ENCODE data around the gene CIB4.

The CIB4 gene

GRCh38 chr2:26577442-26578112, 63.6 kb downstream of the CIB4 start:
- DNase-seq (ENCODE audit: low read depth in 1 of 2, low spot score in 1 of 2), result peak; percentile 70 to 78
- in situ Hi-C loops (cut with HindIII; ENCODE audit: low pct_unique_long_range_greater_than_20kb, low sequenced_read_pairs), result no loop called here
- no peak for TF ChIP-seq JUND (IDR thresholded peaks at IDR 0.05; ENCODE audit: low read depth)

DNA sequence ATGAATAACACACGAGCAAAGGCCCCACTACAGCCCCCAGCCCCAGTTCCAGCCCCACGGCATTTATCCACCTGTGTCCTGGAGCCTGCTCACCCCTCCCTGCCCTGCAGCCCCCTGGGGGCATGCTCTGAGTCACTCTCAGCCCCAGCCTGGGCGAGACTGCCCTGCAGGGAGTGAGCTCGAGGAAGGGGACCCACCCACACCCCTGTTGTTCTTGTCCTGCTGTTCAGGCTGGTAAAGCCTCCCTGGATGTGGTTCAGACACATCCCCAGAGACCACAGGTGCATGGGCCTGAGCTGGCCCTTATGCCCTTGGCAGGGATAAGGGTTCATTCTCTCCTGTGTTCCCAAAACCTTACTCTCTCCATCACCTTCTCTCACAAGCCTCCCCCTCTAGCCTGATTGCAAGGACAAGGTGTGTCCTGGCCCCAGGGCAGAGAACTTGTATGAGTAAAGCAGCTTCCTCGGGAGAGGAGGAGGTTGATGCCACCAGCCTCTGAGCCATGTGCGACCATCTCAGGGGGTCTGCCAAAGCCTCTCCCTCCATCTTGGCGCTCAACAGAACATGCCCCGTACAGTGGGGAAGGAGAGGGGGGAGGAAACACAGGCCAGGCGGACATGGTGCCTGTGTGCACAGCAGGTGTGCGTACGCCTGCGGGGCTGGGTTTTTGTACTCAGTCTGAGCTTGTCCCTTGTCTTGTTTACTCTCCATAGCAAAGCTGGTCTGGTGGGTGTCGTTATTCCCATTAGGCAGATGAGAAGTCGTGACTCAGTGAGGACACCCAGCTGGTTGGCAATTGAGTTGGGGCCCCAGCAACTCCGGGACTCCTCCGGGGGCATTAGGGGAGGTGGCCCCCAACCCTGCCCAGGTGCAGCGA, 64.4 kb downstream of the CIB4 start:
- no peak for TF ChIP-seq JUND (IDR thresholded peaks at IDR 0.05; ENCODE audit: low read depth)
- in situ Hi-C loops (cut with HindIII; ENCODE audit: low pct_unique_long_range_greater_than_20kb, low sequenced_read_pairs), result no loop called here
- DNase-seq (ENCODE audit: low read depth in 1 of 2, low spot score in 1 of 2), result peak in 1 of 2 experiments; percentile 54

- DNase-seq (ENCODE audit: low read depth in 1 of 2, low spot score in 1 of 2), result no peak
- in situ Hi-C loops (cut with HindIII; ENCODE audit: low pct_unique_long_range_greater_than_20kb, low sequenced_read_pairs), result no loop called here
- no peak for TF ChIP-seq JUND (IDR thresholded peaks at IDR 0.05; ENCODE audit: low read depth)
Observed at GRCh38 chr2:26575836-26576564, 65.2 kb downstream of the CIB4 start.

DNA sequence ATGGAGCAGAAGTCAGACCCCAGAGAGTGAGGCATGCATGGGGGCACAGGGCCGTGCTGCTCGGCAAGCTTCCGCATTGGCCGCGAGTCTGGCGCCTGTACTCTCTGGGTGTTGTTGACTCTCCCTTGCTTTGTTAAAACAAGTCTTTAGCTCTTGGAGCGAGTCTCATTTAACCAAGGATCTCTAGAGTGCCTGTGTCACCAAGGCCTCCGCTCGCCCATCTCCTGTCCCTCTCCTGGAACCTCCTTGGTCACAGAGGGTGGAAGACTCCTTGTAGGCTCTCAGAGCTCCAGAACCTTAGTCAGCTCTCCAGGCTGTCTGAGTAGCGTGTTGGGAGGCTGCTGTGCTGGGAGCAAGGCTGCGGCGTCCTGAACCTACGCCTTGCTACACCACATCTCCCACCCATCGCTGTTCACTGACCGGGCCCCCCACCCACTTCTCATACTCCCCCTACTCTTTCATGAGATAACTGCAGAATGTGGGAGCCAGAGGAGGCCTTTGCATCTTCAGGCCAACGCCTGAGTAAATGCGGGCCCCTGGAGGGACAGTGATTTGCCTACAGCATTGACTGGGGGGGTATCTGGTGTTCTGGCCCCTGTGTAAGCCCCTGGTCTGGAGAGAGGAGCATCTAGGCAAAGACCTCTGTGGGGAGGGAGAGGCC, 66.1 kb downstream of the CIB4 start:
- in situ Hi-C loops (cut with HindIII; ENCODE audit: low pct_unique_long_range_greater_than_20kb, low sequenced_read_pairs), result no loop called here
- no peak for DNase-seq (ENCODE audit: low read depth in 1 of 2, low spot score in 1 of 2)
- no peak for TF ChIP-seq JUND (IDR thresholded peaks at IDR 0.05; ENCODE audit: low read depth)

DNA sequence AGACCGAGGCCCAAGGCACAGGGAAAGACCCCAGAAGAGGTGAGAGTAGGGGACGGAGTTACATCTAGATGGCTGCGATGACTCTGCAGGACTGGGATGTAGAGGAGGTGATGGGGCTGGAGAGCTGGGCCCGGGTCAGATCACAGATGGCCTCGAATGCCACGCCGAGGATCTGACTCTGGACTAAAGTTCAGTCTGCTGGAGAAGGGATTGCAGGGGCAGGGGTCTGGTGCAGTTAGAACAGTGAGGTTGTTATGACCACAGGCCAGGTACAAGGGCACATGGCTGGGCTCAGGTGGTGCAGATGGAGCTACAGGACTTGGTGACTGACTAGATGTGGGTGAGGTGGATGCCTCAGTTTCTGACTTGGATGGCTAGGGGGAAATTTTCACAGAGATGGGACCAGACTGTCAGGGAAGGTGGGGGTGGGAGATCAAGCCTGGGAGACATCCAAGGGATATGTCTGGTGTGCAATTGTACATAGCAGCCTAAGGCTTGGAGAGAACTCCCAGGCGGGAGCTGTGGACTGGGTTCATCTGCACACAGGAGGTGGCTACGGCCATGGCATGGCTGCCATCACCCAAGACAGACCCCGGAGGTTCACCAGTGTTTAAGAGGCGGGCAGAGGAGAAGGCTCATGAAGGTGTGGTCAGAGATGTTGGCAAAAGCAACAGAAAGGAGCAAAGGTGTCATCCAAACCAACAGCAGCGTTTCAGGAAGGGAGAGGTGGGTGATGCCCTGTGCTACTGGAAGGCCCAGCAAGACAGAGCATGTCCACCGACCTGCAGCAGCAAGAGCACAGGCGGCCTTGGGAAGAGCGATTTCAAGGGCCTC, 66.9 kb downstream of the CIB4 start:
- no peak for DNase-seq (ENCODE audit: low read depth in 1 of 2, low spot score in 1 of 2)
- TF ChIP-seq JUND (IDR thresholded peaks at IDR 0.05; ENCODE audit: low read depth), result no peak
- in situ Hi-C loops (cut with HindIII; ENCODE audit: low pct_unique_long_range_greater_than_20kb, low sequenced_read_pairs), result no loop called here

- in situ Hi-C loops (cut with HindIII; ENCODE audit: low pct_unique_long_range_greater_than_20kb, low sequenced_read_pairs), result no loop called here
- DNase-seq (ENCODE audit: low read depth in 1 of 2, low spot score in 1 of 2), result no peak
- TF ChIP-seq JUND (IDR thresholded peaks at IDR 0.05; ENCODE audit: low read depth), result no peak
Observed at GRCh38 chr2:26573241-26573925, 67.8 kb downstream of the CIB4 start.

- no peak for DNase-seq (ENCODE audit: low read depth in 1 of 2, low spot score in 1 of 2)
- in situ Hi-C loops (cut with HindIII; ENCODE audit: low pct_unique_long_range_greater_than_20kb, low sequenced_read_pairs), result no loop called here
- TF ChIP-seq JUND (IDR thresholded peaks at IDR 0.05; ENCODE audit: low read depth), result no peak
Observed at GRCh38 chr2:26572591-26572990, 68.6 kb downstream of the CIB4 start.

DNA sequence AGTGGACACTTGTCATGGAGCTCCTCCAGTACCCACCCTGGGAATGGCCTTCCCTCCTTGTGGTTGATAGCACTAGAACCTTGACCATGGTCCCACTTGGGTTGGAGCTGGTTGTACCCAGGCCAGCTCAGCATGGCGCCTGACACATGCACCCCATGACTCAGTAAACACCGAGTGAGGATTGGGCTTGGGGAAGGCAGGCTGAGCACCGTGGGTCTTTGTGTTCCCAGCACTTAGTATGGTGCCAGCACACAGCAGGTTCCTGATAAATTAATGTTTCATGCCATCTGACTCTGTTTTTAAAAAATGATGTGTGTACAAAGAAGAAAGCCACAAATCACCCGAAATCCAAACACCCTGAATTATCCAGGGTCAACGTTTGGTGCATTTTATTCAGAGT, 69.8 kb downstream of the CIB4 start:
- DNase-seq (ENCODE audit: low read depth in 1 of 2, low spot score in 1 of 2), result no peak
- TF ChIP-seq JUND (IDR thresholded peaks at IDR 0.05; ENCODE audit: low read depth), result no peak
- in situ Hi-C loops (cut with HindIII; ENCODE audit: low pct_unique_long_range_greater_than_20kb, low sequenced_read_pairs), result no loop called here

DNA sequence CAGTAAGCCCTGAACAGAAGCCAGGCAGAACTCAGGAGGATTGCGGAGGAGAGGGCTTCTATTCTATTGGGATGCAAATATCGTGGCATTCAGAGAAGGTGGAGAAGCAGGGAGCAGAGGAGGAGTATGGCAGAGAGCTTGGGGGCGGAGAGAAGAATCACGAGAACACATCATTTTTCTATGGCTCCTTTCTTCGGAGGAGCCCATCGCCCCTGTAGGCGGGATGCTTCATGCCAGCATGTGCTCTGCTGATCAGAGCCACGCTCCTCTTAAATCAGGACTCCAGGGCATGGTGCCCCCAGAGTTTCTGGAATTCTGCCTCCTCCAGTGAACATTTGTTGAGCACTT, 71.1 kb downstream of the CIB4 start:
- no peak for DNase-seq (ENCODE audit: low read depth in 1 of 2, low spot score in 1 of 2)
- TF ChIP-seq JUND (IDR thresholded peaks at IDR 0.05; ENCODE audit: low read depth), result no peak
- in situ Hi-C loops (cut with HindIII; ENCODE audit: low pct_unique_long_range_greater_than_20kb, low sequenced_read_pairs), result no loop called here

DNA sequence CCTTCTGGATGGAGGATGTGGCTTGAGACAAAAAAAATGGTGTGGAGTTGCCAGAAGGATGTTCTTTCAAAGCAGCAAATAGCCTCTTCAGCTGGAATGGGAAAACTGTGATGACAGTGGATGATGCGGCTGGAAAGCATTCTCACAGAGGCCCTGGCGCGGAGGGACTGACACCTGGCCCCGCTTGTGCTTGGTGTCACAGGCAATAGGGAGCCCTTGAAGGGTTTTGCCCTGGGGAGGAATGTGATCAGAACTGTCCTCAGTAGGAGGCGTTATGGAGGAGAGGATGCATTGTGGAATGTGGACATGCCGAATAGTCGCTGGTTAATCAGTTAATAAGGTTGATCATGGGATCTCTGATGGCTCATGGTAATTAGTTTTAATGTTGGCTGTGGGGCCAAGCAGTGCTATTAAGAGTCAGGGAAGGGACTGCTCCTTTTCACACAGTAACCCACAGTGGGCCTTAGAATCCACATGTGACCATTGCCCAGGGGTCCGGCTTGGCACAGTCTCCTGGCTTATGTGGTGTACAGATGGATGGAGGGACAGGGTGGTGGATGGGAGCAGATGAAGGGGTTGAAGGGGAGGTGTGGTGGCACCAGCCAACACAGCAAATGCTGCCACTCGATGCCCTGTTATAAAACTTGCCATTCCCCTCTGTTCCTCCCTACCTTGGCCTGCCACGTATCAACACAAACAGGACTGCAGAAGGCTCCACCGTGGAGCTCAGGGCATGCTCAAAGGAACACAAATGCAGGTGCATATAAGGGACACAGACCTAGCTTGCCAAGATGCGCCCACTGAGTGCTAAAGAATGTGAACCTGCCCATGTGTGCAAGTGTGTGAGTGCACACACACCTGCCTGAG, 71.7 kb downstream of the CIB4 start:
- no peak for DNase-seq (ENCODE audit: low read depth in 1 of 2, low spot score in 1 of 2)
- in situ Hi-C loops (cut with HindIII; ENCODE audit: low pct_unique_long_range_greater_than_20kb, low sequenced_read_pairs), result no loop called here
- TF ChIP-seq JUND (IDR thresholded peaks at IDR 0.05; ENCODE audit: low read depth), result no peak

Measured in T47D (cell line).